Right lung (tissue), 5 donors: Measurements from ENCODE around the gene TECTA. TPM values are rescaled to one million over a fixed set of nuclear protein-coding genes. Genes with fewer than 3 reads are reported as not detected.
"Not testable (repeated sequence)": the region's sequence is repeated elsewhere in the genome, so short reads cannot be mapped to it uniquely, and the experiment has no call there.

ENCODE experiments used
- DNase-seq, 2 donors: peaks; one replicate each; pipeline ENCODE4 v3.0.0-alpha.2; 2013
- polyA plus RNA-seq, 5 donors: library from polyadenylated mRNA; unstranded; fragments of 120-200 nt; gene quantifications; one replicate each; pipeline versions ENCODE4 v1.2.1 to v1.2.3, GENCODE V29; 2013; ENCODE audit warnings: inconsistent platforms in 1 of 5, low replicate concordance in 1 of 5; ENCODE audit not compliant: insufficient read length in 5 of 5, insufficient read depth in 1 of 5

Gene TECTA
- polyA plus RNA-seq, 5 donors, result 1.9 to 2.6 (median 2.1) TPM

DNA sequence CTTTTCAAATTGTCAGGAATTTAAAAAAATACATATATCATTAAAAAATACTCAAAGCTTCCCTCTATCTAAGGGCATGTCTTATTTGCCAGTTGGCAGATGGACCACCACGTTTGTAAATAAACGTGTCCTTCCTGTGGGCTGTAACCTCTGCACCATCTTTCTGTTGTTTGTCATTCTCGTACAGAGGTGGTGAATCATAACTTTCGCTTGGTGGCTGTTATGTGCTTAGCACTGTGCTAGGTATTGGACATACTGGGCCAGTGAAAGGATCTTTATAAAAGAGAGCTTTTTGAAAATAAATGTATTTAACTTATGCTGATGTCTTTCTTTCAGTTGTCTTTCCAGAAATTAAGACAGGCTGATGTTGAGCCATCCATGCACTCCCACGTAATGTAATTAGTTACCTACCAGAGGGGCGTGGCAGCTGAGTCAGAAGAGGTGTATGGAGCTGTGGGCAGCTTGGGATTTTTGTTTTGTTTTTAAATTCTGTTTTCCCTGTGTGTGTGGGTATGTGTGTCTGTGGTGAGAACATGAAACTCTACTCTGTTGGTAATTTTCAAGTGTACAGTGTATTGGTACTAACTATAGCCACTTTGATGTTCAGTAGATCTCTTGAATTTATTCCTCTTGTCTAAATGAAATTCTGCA, 62.7 kb downstream of the TECTA start:
- no peak for DNase-seq

DNA sequence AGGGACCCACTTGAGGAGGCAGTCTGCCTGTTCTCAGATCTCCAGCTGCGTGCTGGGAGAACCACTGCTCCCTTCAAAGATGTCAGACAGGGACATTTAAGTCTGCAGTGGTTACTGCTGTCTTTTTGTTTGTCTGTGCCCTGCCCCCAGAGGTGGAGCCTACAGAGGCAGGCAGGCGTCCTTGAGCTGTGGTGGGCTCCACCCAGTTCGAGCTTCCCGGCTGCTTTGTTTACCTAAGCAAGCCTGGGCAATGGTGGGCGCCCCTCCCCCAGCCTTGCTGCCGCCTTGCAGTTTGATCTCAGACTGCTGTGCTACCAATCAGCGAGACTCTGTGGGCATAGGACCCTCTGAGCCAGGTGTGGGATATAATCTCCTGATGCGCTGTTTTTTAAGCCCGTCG, 76.6 kb downstream of the TECTA start:
- not testable (repeated sequence) for DNase-seq

DNA sequence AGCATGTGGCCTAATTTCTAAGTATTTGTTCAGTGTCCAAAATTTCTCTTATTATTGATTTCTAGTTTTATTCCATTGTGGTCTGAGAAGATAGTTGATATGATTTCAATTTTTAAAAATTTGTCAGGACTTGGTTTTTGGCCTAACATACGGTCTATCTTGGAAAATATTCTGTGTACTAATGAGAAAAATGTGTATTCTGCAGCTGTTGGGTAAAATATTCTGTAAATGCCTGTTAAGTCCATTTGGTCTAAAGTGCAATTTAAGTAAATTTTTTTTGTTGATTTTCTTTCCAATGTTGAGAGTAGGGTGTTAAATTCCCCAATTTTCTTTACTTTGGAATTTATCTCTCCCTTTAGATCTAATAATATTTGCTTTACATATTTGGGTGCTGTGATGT, 78.3 kb downstream of the TECTA start:
- DNase-seq, result no peak

DNA sequence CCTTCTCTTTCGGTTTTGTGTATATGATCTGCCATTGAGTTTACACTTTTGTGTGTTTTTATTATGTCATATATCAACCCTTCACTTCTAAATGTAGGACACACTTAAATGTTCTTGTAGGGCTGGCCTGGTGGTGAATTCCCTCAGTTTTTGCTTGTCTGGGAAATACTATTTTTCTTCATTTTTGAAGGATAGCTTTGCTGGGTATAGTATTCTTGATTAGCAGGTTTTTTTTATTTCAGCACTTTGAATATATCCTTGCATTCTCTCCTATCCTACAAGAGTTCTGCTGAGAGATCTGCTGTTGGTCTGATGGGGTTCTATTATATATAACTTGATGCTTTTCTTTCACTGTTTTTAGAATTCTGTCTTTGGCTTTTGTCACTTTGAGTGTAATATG, 79.1 kb downstream of the TECTA start:
- no peak for DNase-seq

DNA sequence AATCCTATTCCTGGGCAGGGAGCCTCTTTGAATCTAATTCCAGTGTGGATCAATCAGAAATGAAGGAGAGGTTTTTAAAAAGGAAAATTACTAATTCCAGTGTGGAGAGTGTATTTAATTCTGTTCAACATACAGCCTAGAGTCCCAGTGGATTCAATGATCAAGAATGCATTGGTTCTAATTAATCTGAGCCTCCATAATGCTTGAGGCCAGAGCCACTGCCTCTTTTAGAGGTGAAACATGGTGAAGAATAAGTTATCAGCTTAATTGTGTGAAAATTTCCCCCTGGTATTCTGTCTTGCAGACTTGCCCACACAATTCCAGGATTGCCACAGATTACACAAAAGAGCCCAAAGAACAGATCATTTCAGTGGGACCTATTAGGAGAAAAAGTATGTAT, 87.7 kb downstream of the TECTA start:
- DNase-seq, result no peak

DNA sequence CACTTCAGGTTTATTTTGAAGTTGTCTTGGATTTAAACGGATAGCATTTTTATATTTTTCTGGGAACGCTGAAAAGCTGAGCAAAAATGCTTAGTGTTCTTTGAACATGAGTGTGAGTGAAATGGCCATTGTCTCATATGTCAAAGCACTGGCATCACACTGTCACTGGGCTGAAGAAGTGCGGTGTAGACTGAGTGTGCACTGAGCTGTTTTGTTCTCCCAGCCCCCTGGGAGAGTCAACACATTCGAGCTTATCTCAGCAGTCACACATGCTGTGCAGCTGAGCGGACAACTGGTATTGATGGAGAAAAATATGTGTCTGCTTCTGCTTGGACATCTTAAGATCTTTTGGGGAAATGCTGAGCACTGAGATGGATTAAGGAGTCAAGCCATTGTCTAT, 90.8 kb downstream of the TECTA start:
- DNase-seq, result no peak

DNA sequence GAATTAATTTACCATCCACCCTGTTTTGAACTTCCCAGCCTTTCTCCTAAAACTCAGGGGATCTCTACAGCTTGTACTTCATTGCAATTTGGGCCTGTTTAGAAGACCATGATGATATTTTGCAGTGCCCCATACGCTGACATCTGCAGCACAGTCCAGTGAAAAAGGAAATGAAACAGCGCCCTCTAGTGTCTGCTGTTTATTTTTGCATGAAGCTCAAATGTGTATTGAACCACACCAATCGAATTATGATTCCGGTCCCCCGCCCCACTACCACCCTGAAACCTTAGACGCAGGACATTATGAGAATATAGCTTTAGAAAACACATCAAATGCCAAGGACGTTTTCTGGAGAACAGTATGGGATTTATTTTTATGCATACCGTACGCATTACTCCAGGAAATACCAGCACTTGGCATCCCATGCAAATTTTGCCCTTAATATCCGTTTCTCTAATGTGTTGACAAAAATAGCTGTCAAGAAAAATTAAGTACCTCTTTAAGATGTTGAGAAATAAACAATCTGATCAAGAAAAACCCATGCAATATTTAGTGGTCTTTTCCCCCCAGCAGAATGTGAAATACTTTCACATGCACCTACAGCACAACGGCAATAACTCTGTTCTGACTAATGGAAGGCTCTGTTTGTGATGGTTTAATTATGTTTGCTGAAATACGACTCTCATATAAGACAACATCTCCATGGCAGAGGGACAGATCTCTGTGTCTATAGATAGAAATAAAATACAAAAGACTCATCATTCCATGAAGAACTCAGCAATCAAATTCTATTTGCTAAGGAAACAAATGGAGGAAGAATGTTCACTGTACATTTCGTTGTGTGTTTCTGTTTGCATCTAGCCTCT, 93.9 kb downstream of the TECTA start:
- DNase-seq, result peak; percentile 52 to 73

DNA sequence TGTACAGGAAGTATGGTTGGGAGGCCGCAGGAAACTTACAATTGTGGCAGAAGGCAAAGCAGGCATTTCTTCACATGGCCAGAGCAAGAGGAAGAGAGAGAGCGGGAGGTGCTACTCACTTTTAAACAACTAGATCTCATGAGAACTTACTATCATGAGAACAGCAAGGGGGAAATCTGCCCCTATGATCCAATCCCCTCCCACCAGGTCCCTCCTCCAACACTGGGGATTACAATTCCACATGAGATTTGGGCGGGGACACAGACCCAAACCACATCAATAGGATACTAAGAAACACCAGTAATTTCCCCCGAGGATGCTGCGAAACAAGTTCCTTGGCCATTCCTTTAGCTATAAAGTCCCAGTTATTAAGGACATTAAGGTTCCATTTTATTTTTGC, 97.4 kb downstream of the TECTA start:
- no peak for DNase-seq

DNA sequence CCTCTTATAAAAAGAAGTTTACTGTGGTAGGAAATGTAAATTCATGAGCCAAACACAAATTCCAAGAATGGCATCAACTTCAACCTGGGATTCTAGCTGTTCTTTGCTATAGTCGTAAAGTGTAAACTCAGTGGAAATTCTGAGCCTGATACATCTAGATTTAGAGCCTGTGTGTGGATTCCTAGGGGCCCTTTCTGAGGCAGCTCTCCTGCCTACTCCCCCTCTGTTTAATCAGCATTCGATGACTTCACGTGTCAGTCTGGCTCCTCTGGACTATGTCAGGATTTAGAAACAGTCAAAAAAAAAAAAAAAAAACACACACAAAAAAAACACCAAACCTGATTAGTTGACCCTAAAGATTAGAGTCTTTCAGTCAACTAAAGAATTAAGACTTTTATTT, 98.5 kb downstream of the TECTA start:
- DNase-seq, result no peak

DNA sequence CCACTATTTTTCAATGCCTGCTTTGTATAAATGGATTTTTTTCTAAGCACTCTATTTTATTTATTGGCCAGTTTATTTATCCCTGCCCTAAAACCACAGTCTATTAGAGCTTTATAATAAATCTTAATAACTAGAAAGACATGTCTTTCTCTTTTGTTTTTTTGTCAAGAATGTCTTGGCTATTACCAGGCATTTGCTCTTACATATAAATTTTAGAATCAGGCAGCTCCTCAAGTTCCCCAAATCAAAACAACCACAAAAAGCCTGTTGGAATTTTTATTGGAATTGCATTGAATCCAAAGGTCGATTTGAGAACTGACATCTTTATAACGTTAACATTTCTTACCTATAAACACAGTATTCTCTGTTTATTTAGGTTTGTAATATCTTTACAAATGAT, 105.8 kb downstream of the TECTA start:
- no peak for DNase-seq

DNA sequence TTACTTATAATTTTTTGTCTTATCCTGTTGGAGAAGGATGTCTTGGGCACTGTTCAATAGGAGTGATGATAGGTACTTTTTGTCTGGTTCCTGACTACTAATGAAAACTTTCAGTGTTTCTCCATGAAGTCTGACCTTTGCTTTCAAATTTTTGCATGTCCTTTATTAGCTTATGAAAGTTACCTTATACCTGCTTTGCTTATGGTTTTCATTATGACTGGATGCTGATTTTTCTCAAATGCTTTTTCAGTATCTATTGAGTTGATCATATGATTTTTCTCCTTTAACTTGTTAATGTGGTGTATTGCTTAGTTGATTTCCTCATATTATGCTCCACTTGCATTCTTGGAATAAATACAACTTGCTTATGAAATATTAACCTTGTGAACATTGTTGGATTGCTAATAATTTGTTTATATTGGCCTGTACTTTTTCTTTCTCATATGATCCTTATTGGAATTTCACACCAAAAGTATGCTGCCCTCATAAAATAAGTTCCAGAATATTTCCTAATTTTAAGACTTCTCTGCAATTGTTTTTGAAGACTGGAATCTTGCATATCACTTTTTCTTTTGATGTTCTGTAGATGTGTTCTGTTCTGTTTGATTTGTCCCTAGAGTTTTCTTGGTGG, 106.6 kb downstream of the TECTA start:
- no peak for DNase-seq

DNA sequence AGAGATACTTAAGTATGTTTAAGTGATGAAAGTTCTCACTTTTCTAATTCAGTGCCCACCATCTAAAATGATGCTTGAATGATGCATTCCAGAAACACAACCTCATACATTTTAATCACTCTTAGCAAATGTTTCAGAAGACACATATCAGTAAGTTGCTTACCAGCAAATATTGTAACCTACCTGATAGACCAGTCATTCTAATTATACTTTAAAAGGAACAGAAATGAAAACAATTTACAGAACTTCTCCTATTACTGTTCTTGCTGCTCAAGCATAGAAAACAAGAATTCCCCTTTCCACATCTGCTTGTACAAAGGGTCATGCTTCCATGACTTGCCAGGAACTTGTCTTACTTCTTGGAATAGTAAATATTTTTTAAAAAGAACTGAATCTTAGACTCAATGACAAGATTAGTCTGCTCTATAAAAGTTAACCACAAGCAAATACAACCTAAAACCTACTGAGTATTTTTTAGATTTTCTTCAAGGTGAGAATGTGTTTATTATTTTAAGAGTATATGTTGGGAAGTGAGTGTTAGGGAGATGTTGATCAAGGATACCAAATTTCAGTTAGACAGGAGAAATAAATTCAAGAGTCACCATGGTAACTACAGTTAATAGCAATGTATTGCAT, 109.5 kb downstream of the TECTA start:
- DNase-seq, result no peak

DNA sequence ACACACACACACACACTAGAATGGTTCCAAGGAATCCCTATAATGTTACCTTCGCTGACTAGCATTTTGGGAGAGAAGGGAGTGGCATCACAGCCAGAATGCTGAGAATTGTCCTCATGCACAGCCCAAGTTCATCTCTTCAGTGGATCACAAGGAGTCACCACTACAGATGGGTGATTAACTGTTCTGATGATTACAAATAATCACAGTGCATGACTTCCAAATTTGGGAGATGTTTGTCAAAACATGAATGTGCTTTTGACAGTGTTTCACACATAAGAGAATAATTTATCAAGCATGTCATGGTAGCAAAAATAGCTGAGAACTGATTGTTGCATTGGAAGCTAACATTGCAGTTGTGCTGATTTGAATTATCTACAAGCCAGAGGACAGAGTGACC, 110.6 kb downstream of the TECTA start:
- no peak for DNase-seq

DNA sequence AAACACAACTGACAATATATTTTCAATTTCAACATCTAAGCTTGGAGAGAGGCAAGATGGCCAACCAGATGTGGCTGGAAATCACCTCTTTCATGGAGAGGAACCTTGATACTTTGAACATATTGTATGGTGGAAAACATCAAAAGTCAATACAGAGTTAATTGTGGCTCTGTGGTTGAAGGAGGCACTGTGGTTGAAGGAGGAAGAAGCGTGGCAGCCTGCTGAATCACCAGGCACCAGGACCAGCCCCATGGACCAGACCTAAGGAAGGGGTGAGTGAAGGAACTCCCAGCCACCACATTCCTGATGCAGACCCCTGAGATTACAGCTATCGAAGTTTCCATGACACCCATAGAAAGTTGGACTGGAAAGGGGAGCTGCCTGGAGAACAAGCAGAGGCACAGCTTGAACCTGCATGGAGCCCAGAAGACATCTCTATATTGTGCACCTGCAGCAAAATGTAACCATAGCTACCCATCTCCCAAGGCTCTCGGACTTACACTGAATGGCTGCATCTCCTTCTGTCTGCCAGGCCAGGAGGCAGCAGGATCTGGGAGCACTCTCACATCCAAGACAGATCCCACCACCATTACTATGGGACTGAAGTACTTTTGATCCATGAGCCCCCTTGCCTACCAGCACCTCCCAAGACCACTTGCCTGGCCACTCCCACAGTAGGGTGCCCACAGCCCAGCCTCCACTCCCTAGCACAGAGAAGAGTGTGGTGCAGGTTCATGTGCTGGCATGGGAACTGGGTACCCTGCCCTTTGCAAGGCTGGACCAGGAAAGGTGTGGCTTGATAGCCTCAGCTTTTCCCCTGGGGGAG, 111.7 kb downstream of the TECTA start:
- no peak for DNase-seq

DNA sequence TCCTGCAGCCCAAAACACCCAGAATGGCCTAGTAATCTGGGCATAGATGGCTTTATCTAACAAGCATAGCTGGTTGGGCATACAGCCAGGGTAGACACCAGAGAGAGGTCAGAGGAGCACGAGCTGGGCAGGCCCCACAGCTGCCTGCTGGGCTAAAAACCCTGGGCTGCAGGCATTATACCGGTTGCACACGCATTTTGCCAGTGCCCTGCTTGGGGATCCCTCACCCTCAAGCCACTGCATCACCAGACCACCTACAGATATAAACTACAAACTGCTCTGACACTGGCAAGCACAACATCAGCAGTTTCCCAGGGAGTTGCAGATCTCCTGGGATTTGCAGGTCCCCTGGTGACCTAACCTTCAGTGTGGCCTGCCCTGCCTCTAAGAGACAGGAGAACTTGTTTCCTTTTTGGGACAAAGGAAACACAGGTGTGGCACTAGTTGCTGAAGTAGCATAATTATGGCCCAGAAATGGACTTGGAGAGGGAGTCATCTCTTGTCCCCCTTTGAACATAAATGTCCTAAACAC, 112.4 kb downstream of the TECTA start:
- no peak for DNase-seq

DNA sequence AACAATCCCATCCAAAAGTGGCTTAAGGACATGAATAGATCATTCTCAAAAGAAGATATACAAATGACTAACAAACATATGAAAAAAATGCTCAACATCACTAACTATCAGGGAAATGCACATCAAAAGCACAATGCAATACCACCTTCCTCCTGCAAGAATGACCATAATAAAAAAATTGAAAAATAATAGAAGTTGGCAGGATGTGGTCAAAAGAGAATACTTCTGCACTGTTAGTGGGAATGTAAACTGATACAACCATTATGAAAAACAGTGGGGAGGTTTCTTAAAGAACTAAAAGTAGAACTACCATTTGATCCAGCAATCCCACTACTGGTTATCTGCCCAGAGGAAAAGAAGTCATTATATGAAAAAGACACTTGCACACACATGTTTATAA, 113.8 kb downstream of the TECTA start:
- DNase-seq, result no peak

DNA sequence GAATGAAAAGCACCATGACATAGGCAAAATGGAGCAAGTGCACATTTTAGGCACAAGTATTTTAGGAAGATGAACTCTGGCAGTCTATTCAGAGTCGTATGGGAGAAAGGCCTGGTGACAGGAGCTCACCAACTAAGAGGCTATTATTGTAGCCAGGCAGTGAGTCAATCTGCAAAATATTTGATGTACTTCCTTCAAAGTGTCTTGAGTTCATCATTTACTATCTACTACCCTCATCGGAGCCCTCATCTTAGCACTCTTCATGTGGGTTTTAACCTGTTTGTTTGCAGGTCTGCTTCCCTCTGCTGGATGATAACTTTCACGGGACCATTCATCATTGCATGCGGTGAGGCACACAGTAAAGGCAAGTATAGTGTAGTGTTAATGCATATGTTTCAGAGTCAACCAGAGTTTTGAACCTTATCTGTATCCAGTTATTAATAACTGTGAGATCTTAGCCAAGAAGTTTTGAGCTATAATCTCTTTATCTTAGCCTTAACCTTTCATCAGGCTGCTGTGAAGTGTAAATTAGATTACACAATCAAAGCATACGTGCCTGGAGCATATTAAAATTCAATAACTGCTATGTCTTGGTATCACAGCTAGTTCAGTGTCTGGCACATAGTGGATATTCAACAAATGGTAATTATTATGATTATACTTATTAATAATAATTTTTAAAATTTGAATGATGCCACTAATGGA, 120.6 kb downstream of the TECTA start:
- no peak for DNase-seq

DNA sequence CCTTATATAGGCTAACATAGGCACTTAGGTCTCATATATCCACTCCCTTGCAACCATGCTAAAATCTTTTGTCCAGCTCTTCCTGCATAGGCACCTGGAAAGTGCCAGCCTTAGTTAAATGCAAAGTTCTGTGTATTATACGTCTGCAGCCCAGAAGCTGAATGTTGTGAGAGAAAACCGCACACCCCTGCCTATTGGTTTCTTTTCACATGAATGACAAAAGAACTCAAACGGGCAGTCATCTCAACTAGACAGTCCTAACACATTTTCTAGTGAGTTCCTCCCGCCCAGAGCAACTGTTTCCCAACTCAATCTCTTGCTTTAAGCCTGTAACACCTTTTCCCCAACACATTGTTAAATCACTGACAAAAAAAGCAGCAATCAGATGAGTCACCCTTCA, 122.1 kb downstream of the TECTA start:
- DNase-seq, result no peak

DNA sequence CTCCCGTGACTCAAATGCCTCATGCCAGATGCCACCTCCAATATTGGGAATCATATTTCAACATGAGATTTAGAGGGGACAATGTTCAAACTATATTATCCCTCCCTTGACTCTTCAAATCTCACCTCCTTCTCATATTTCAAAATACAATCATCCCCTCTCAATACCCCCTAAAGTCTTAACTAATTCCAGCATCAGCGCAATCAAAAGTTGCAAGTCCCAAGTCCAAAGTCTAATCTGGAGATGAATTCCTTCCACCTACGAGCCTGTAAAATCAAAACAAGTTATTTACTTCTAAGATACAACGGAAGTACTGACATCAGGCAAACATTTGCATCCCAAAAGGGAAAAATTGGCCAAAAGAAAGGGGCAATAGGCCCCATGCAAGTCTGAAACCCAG, 124.3 kb downstream of the TECTA start:
- DNase-seq, result no peak

DNA sequence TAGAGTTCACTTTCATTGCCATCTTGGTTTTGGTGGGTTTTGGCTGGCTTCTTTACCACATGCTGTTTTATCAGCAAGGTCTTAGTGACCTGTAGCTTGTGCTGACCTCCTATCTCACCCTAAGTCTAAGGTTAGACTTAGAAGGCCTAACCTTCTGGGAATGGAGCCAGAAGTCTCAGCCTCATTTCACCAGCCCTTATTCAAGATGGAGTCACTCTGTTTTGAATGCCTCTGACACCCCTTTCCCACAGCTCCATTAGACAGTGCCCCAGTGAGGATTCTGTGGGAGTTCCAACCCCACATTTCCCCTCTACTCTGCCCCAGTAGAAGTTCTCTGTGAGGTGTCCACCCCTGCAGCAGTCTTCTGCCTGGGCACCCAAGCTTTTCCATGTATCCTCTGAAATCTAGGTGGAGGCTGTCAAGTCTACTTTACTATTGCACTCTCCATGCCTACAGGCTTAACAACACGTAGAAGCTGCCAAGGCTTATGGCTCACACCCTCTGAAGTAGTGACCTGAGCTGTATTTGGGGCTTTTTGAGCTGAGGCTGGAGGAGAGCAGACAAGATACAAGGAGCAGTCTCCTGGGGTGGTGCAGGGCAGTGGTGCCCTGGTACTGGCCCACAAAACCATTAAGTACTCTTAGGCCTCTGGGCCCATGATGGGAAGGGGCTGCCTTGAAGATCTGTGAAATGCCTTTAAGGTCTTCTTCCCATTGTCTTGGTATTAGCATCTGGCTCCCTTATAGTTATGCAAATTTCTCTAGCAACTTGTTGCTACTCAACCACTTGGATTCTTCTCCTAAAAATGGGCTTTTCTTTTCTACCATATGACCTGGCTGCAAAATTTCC, 125.6 kb downstream of the TECTA start:
- DNase-seq, result no peak
